B cell (primary cell): ENCODE measurements around the gene ANTXR2. TPM values are rescaled to one million over a fixed set of nuclear protein-coding genes. Genes with fewer than 3 reads are reported as not detected.

Experiments used
- ATAC-seq: fragments of 200-7000 bp; cut with Tn5 transposase; one replicate; pipeline ENCODE4 v1.10.0; 2021; ENCODE audit warnings: low read depth, mild to moderate bottlenecking, moderate number of reproducible peaks, moderate library complexity
- CTCF ChIA-PET: fragments of 350-600 bp; sonication (Branson Sonifier 250); formaldehyde crosslinking; loops from one replicate; lab custom pipeline; 2021; ENCODE audit warnings: antibody characterized with exemption, inconsistent platforms; lab: Charles Lee
- POLR2A ChIA-PET: fragments of 350-600 bp; sonication (Branson Sonifier 250); formaldehyde crosslinking; loops from one replicate; lab custom pipeline; 2021; ENCODE audit warnings: antibody characterized with exemption; lab: Charles Lee
- DNase-seq: peaks from one replicate; pipeline ENCODE4 v3.0.0; 2013
- H2AFZ ChIP-seq: 2 replicates; pipeline ENCODE4 v1.6.1; 2012; ENCODE audit warnings: mild to moderate bottlenecking, low read depth, low read length; ENCODE audit not compliant: insufficient read depth, poor library complexity, severe bottlenecking
- H3K27ac ChIP-seq, 2 donors: 1 replicate in 1 of 2; 2 replicates in 1 of 2; pipeline ENCODE4 v1.5.1; 2012 to 2013; ENCODE audit warnings: low read length in 2 of 2, mild to moderate bottlenecking in 2 of 2, moderate library complexity in 1 of 2
- H3K27me3 ChIP-seq, 4 experiments: fragments of 200-600 bp in 1 of 4; sonication (generic) in 1 of 4; replicated peaks in 1 of 4; 1 replicate in 2 of 4; 2 replicates in 2 of 4; pipeline versions ENCODE4 v1.6.1 to v1.7.0; 2013 to 2016; ENCODE audit warnings: low read length in 3 of 4, mild to moderate bottlenecking in 2 of 4, mixed read lengths in 1 of 4, moderate library complexity in 1 of 4; ENCODE audit not compliant: insufficient read depth in 4 of 4, control insufficient read depth in 3 of 4; ENCODE audit errors: control extremely low read depth in 1 of 4
- H3K36me3 ChIP-seq, 2 experiments: replicated peaks in 1 of 2; 1 replicate in 1 of 2; 2 replicates in 1 of 2; pipeline versions ENCODE4 v1.6.1 to v1.7.1; 2013; ENCODE audit warnings: low read length in 1 of 2; ENCODE audit not compliant: insufficient read depth in 2 of 2, control insufficient read depth in 1 of 2; ENCODE audit errors: control extremely low read depth in 1 of 2, extremely low read depth in 1 of 2
- H3K4me1 ChIP-seq, 2 donors: fragments of 200-600 bp in 1 of 2; sonication (generic) in 1 of 2; 1 replicate in 1 of 2; 2 replicates in 1 of 2; pipeline versions ENCODE4 v1.5.1 to v1.6.1; 2013 to 2017; ENCODE audit warnings: low read length in 2 of 2; ENCODE audit not compliant: control insufficient read depth in 2 of 2, insufficient read depth in 2 of 2
- H3K4me2 ChIP-seq: replicated peaks from 2 replicates; pipeline ENCODE3; 2012; ENCODE audit warnings: mild to moderate bottlenecking, low read depth, low read length; ENCODE audit not compliant: poor library complexity, severe bottlenecking
- H3K4me3 ChIP-seq, 5 experiments: fragments of 200-600 bp in 1 of 5; sonication (generic) in 1 of 5; 1 replicate in 3 of 5; 2 replicates in 2 of 5; pipeline versions ENCODE4 v1.5.1 to v1.7.0; 2011 to 2016; ENCODE audit warnings: low read length in 4 of 5, mild to moderate bottlenecking in 4 of 5, low read depth in 2 of 5, control low read depth in 1 of 5, moderate library complexity in 1 of 5; ENCODE audit not compliant: insufficient read depth in 1 of 5; ENCODE audit errors: control extremely low read depth in 1 of 5, extremely low read depth in 1 of 5
- H3K79me2 ChIP-seq: fragments of 200-600 bp; sonication (generic); one replicate; pipeline ENCODE4 v1.6.0; 2016; ENCODE audit warnings: low read length; ENCODE audit not compliant: control insufficient read depth, insufficient read depth
- H3K9ac ChIP-seq: fragments of 200-600 bp; sonication (generic); 2 replicates; pipeline ENCODE4 v1.6.1; 2017; ENCODE audit warnings: mild to moderate bottlenecking, low read length, moderate library complexity
- H3K9me3 ChIP-seq, 3 donors: one replicate each; pipeline versions ENCODE4 v1.6.1 to v1.7.1; 2013; ENCODE audit warnings: low read length in 2 of 3; ENCODE audit not compliant: control insufficient read depth in 2 of 3, insufficient read depth in 1 of 3; ENCODE audit errors: control extremely low read depth in 1 of 3
- H4K20me1 ChIP-seq: 2 replicates; pipeline ENCODE4 v1.6.0; 2012; ENCODE audit warnings: mild to moderate bottlenecking, low read length; ENCODE audit not compliant: insufficient read depth, control insufficient read depth, poor library complexity, severe bottlenecking
- H3K27ac Mint-ChIP-seq: one replicate; pipeline ENCODE4 v1.8.0; 2021; ENCODE audit warnings: mixed read lengths
- H3K27me3 Mint-ChIP-seq: one replicate; pipeline ENCODE4 v1.8.0; 2021; ENCODE audit warnings: mixed read lengths
- H3K4me1 Mint-ChIP-seq: one replicate; pipeline ENCODE4 v1.8.0; 2021; ENCODE audit warnings: mixed read lengths
- H3K4me3 Mint-ChIP-seq: one replicate; pipeline ENCODE4 v1.8.0; 2021; ENCODE audit warnings: mixed read lengths
- H3K9me3 Mint-ChIP-seq: one replicate; pipeline ENCODE4 v1.8.0; 2022; ENCODE audit warnings: mixed read lengths; ENCODE audit not compliant: insufficient read depth
- CTCF ChIP-seq: fragments of 200-600 bp; IDR thresholded peaks from one replicate; pipeline ENCODE4 v1.8.0; 2022; ENCODE audit warnings: antibody characterized with exemption, mild to moderate bottlenecking
- EZH2 ChIP-seq: IDR thresholded peaks from 2 replicates; pipeline ENCODE4 v1.6.1; 2012; ENCODE audit warnings: borderline replicate concordance, low read depth, mild to moderate bottlenecking, moderate library complexity, low read length; ENCODE audit not compliant: insufficient read depth, poor library complexity, severe bottlenecking
- WGBS: methylation state at CpG from one replicate; pipeline ENCODE4 v1.1.5; 2013; ENCODE audit warnings: missing lambda C conversion rate; ENCODE audit not compliant: insufficient coverage; 5-methylcytosine and 5-hydroxymethylcytosine counted together
- intact Hi-C: fragments of 100-400 bp; cut with micrococcal nuclease; formaldehyde crosslinking; loops from one replicate; pipeline ENCODE4 v1.10.0; 2022
- polyA plus RNA-seq: library from polyadenylated mRNA; depleted of rRNA; stranded (reverse); fragments of >200 nt; gene quantifications from 2 replicates; pipeline ENCODE4 v1.2.3, GENCODE V29; 2012
- total RNA-seq, 2 donors: library from RNA; stranded (reverse); fragments of 120-200 nt in 1 of 2; gene quantifications; 1 replicate in 1 of 2; 2 replicates in 1 of 2; pipeline versions ENCODE4 v1.2.3 to v1.2.4, GENCODE V29; 2013 to 2022

Gene ANTXR2
- total and polyA plus RNA-seq, 2 donors (not counting 1 experiment from before 2014, with no cell fraction given) = 10.6 to 63.0 TPM

GRCh38 chr4:79852305-79852730 is 220.7 kb downstream of the ANTXR2 start:
- Mint-ChIP-seq H3K4me3 (no peak overlapping the region), H3K9me3 (no peaks in the 10 kb centered on the region), H3K27ac (no peak overlapping the region), H3K27me3 (peaks cover 6% of the 10 kb centered on the region), H3K4me1 (no peaks in the 10 kb centered on the region)
- Histone ChIP-seq H3K27me3 (no peaks in the 10 kb centered on the region), H3K9me3 (no peaks in the 10 kb centered on the region), H3K4me3 (no peak overlapping the region), H3K27ac (no peak overlapping the region), H3K36me3 (no peaks in the 10 kb centered on the region), H3K9ac (no peak overlapping the region), H3K4me1 (no peaks in the 10 kb centered on the region), H4K20me1 (no peaks in the 10 kb centered on the region), H3K79me2 (no peaks in the 10 kb centered on the region), H3K4me2 (no peak overlapping the region), H2AFZ (no peak overlapping the region)
- intact Hi-C loops = no loop called here
- no peak for TF ChIP-seq EZH2
- no peak for TF ChIP-seq CTCF
- ChIA-PET CTCF (no interaction called here), POLR2A (no interaction called here)
- ATAC-seq (no peak), DNase-seq (no peak)
- 100% methylated on average over 1 of the region's 4 CpGs for WGBS

DNA sequence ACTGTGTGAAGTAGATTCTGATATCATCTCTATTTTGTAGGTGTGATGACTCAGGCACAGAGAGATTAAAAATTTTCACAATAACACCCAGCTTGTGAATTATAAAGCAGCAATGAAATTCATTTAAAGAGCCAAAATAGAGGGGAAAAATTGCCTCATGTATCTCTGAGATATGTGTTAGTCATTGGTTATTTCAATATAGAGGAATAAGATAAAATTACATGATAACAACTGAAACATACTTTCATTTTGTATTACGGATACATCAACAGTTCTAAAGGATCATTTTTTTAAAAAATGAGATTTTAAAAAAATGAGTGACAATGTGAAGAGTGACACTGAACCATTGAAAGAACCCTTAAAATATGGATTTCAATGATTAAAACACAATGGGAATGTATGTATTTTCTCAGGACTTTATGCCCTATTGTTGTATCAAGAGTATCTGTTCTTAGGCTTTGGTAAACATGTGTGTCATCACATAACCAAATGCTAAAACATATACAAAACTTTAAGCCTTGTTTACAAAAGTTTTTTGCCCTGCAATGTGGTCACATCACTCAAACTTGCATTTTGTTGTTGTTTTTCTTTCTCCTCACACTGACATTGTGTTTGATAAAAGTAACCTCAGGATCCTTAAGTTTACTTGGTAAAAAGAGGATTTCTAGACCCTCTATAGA is 221.3 kb downstream of the ANTXR2 start:
- H3K4me3 ChIP-seq = no peak overlapping the region
- no peaks in the 10 kb centered on the region for H3K4me1 Mint-ChIP-seq
- no peaks in the 10 kb centered on the region for H3K27me3 ChIP-seq
- no peaks in the 10 kb centered on the region for H4K20me1 ChIP-seq
- DNase-seq (no peak), ATAC-seq (no peak)
- no peak overlapping the region for H3K4me2 ChIP-seq
- no peak overlapping the region for H3K9ac ChIP-seq
- TF ChIP-seq CTCF (no peak), EZH2 (no peak)
- peaks cover 6% of the 10 kb centered on the region for H3K27me3 Mint-ChIP-seq
- H3K9me3 ChIP-seq = no peaks in the 10 kb centered on the region
- no peak overlapping the region for H3K4me3 Mint-ChIP-seq
- no peak overlapping the region for H3K27ac Mint-ChIP-seq
- intact Hi-C loops = no loop called here
- H3K4me1 ChIP-seq = no peaks in the 10 kb centered on the region
- WGBS = no CpG with 5 or more reads among the region's 1 CpG
- no peaks in the 10 kb centered on the region for H3K9me3 Mint-ChIP-seq
- no peak overlapping the region for H3K27ac ChIP-seq
- no peaks in the 10 kb centered on the region for H3K79me2 ChIP-seq
- no peak overlapping the region for H2AFZ ChIP-seq
- POLR2A ChIA-PET = no interaction called here
- H3K36me3 ChIP-seq = no peaks in the 10 kb centered on the region
- CTCF ChIA-PET = no interaction called here
